Panc1 (cell line): ENCODE results near the gene PDXK. TPM values are rescaled to one million over a fixed set of nuclear protein-coding genes. Genes with fewer than 3 reads are reported as not detected.

ENCODE experiments used
- ATAC-seq: fragments of 200-7000 bp; cut with Tn5 transposase; 2 replicates; pipeline ENCODE4 v1.9.1; 2020; ENCODE audit warnings: mild to moderate bottlenecking, moderate library complexity
- BruUV-seq: library from RNA; stranded (reverse); fragments of 400-500 nt; replicated peaks from 2 replicates; lab custom pipeline; 2021; lab: Mats Ljungman, UMichigan
- CTCF ChIA-PET: fragments of 300-600 bp; sonication (Branson Sonifier 250); formaldehyde crosslinking; loops from one replicate; lab custom pipeline; 2022; ENCODE audit warnings: antibody characterized with exemption; lab: Charles Lee
- POLR2A ChIA-PET: fragments of 300-600 bp; sonication (Branson Sonifier 250); formaldehyde crosslinking; loops from one replicate; lab custom pipeline; 2022; ENCODE audit warnings: antibody characterized with exemption; lab: Charles Lee
- DNase-seq: peaks from one replicate; pipeline ENCODE4 v3.0.0-alpha.2; 2010; ENCODE audit warnings: low read depth, low spot score
- H3K27ac ChIP-seq: 2 replicates; pipeline ENCODE4 v1.5.1; 2011; ENCODE audit warnings: mild to moderate bottlenecking, low read length, inconsistent platforms
- H3K27me3 ChIP-seq: fragments of 200-500 bp; sonication (Bioruptor generic); 2 replicates; pipeline ENCODE4 v1.6.0; 2014; ENCODE audit warnings: low read length, inconsistent platforms; ENCODE audit not compliant: control insufficient read depth, insufficient read depth
- H3K36me3 ChIP-seq: fragments of 200-500 bp; sonication (Bioruptor generic); 2 replicates; pipeline ENCODE4 v1.5.1; 2014; ENCODE audit warnings: inconsistent platforms, mild to moderate bottlenecking, low read length, moderate library complexity; ENCODE audit not compliant: control insufficient read depth, insufficient read depth
- H3K4me1 ChIP-seq: 2 replicates; pipeline ENCODE4 v1.5.1; 2011; ENCODE audit warnings: inconsistent platforms, mild to moderate bottlenecking, low read length, moderate library complexity; ENCODE audit not compliant: control insufficient read depth, insufficient read depth
- H3K4me3 ChIP-seq, 2 experiments: 2 replicates each; pipeline ENCODE4 v1.5.1; 2011 to 2012; ENCODE audit warnings: low read depth in 2 of 2, low read length in 2 of 2, mild to moderate bottlenecking in 2 of 2, inconsistent platforms in 1 of 2, moderate library complexity in 1 of 2
- H3K9me3 ChIP-seq: fragments of 200-500 bp; sonication (Bioruptor generic); 2 replicates; pipeline ENCODE4 v1.5.1; 2014; ENCODE audit warnings: low read depth, mild to moderate bottlenecking, inconsistent platforms, low read length, moderate library complexity; ENCODE audit not compliant: control insufficient read depth, insufficient read depth
- POLR2AphosphoS5 ChIP-seq: IDR thresholded peaks from 2 replicates; pipeline ENCODE4 v1.6.1; 2012; ENCODE audit warnings: mild to moderate bottlenecking, low read depth, low read length, moderate library complexity
- SIN3A ChIP-seq: IDR thresholded peaks from 2 replicates; pipeline ENCODE4 v1.6.1; 2012; ENCODE audit warnings: low read depth, mild to moderate bottlenecking, low read length, moderate library complexity, borderline replicate concordance; ENCODE audit not compliant: insufficient read depth
- TCF7L2 ChIP-seq: IDR thresholded peaks from 2 replicates; pipeline ENCODE4 v1.6.1; 2011; ENCODE audit warnings: mild to moderate bottlenecking, low read depth, low read length, inconsistent platforms
- in situ Hi-C: cut with HindIII; loops from 2 replicates; pipeline ENCODE4 v1.10.0; 2016; ENCODE audit warnings: low sequenced_read_pairs, low pct_unique_long_range_greater_than_20kb
- intact Hi-C: fragments of 100-400 bp; cut with micrococcal nuclease; formaldehyde crosslinking; loops from one replicate; pipeline ENCODE4 v1.10.0; 2022; ENCODE audit not compliant: unreplicated experiment
- total RNA-seq: library from RNA; stranded (reverse); gene quantifications from one replicate; pipeline ENCODE4 v1.2.1, GENCODE V29; 2021; ENCODE audit not compliant: unreplicated experiment
- TF ChIP-seq, protein P1 (sequence below), 2 experiments: IDR thresholded peaks; 2 replicates each; pipeline ENCODE4 v1.6.1; 2011 to 2012; ENCODE audit warnings: low read depth in 2 of 2, control low read depth in 1 of 2, low read length in 1 of 2, mild to moderate bottlenecking in 1 of 2, moderate library complexity in 1 of 2; ENCODE audit not compliant: insufficient read depth in 1 of 2
- TF ChIP-seq, protein P2 (sequence below): fragments of 450-650 bp; IDR thresholded peaks from 2 replicates; pipeline ENCODE4 v1.5.1; 2017; ENCODE audit warnings: mild to moderate bottlenecking

PDXK gene
- total RNA-seq, 1 experiment from 2014 or later: 184 TPM

DNA sequence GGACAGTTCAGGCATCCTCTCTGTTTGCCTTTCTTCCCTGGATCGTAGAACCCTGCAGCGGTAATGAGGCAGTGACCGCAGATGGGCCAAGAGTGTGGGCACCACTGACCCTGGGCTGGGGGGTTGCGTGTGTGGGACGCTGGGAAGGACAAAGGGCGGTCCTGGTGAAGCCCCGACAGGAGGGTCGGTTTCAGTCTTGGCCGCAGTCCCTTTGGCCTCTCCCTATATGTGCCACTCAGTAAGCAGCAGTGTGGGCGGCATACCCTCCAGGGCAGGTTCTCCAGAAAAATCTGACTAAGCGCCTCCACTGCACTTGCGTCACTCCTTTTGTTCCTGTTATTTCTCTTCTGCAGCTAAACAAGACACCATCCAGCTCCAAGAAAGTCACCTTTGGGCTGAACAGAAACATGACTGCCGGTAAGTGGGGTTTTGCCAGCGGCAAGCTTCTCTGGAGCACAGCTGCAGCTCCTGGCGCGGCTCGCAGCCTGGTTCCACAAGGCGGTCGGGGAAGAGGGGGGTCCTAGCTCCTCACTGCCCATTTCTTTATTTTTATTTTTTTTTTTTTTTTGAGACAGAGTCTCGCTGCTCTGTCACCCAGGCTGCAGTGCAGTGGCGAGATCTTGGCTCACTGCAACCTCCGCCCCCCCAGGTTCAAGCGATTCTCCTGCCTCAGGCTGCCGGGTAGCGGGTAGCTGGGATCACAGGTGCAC lies 27.7 kb upstream of the PDXK start:
- no TSS peak for BruUV-seq
- Histone ChIP-seq H3K4me1 (no peaks in the 10 kb centered on the region), H3K27ac (no peak overlapping the region), H3K36me3 (no peaks in the 10 kb centered on the region; the same call in none of the 2 replicates), H3K9me3 (no peaks in the 10 kb centered on the region), H3K27me3 (no peaks in the 10 kb centered on the region), H3K4me3 (no peak overlapping the region)
- CTCF ChIA-PET: no interaction called here
- TF ChIP-seq TCF7L2 (no peak), POLR2AphosphoS5 (no peak), SIN3A (no peak)
- TF ChIP-seq, protein P1, sequence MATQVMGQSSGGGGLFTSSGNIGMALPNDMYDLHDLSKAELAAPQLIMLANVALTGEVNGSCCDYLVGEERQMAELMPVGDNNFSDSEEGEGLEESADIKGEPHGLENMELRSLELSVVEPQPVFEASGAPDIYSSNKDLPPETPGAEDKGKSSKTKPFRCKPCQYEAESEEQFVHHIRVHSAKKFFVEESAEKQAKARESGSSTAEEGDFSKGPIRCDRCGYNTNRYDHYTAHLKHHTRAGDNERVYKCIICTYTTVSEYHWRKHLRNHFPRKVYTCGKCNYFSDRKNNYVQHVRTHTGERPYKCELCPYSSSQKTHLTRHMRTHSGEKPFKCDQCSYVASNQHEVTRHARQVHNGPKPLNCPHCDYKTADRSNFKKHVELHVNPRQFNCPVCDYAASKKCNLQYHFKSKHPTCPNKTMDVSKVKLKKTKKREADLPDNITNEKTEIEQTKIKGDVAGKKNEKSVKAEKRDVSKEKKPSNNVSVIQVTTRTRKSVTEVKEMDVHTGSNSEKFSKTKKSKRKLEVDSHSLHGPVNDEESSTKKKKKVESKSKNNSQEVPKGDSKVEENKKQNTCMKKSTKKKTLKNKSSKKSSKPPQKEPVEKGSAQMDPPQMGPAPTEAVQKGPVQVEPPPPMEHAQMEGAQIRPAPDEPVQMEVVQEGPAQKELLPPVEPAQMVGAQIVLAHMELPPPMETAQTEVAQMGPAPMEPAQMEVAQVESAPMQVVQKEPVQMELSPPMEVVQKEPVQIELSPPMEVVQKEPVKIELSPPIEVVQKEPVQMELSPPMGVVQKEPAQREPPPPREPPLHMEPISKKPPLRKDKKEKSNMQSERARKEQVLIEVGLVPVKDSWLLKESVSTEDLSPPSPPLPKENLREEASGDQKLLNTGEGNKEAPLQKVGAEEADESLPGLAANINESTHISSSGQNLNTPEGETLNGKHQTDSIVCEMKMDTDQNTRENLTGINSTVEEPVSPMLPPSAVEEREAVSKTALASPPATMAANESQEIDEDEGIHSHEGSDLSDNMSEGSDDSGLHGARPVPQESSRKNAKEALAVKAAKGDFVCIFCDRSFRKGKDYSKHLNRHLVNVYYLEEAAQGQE (IDR thresholded peaks at IDR 0.05; ENCODE audit: insufficient read depth in 1 of 2, low read depth in 2 of 2, low read length in 1 of 2): no peak
- TF ChIP-seq, protein P2, sequence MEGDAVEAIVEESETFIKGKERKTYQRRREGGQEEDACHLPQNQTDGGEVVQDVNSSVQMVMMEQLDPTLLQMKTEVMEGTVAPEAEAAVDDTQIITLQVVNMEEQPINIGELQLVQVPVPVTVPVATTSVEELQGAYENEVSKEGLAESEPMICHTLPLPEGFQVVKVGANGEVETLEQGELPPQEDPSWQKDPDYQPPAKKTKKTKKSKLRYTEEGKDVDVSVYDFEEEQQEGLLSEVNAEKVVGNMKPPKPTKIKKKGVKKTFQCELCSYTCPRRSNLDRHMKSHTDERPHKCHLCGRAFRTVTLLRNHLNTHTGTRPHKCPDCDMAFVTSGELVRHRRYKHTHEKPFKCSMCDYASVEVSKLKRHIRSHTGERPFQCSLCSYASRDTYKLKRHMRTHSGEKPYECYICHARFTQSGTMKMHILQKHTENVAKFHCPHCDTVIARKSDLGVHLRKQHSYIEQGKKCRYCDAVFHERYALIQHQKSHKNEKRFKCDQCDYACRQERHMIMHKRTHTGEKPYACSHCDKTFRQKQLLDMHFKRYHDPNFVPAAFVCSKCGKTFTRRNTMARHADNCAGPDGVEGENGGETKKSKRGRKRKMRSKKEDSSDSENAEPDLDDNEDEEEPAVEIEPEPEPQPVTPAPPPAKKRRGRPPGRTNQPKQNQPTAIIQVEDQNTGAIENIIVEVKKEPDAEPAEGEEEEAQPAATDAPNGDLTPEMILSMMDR: no peak
- in situ Hi-C loops (no loop called here), intact Hi-C loops (no loop called here)
- DNase-seq: no peak
- ATAC-seq: no peak
- POLR2A ChIA-PET: interaction anchor here (0.6 kb wide), 1 partner anchor 360 kb away, joined by 3 read pairs; no protein-coding TSS in a partner anchor

DNA sequence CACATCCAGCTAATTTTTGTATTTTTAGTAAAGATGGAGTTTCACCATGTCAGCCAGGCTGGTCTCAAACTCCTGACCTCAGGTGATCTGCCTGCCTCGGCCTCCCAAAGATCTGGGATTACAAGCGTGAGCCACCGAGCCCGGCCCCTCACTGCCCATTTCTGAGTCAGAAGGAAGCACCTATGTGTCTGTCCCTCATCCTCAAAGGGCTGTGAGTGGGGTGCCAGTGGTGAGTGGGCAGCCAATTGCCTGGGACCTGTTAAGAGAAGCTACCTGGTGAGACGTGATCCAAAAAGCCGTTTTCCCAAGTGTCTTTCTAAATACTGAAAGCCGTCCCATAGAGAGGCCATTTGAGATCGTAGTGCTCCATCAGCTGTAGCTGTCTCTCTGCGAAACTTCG lies 27.1 kb upstream of the PDXK start:
- Histone ChIP-seq H3K4me3 (no peak overlapping the region), H3K4me1 (no peaks in the 10 kb centered on the region), H3K27ac (no peak overlapping the region), H3K27me3 (no peaks in the 10 kb centered on the region), H3K36me3 (no peaks in the 10 kb centered on the region; the same call in none of the 2 replicates), H3K9me3 (no peaks in the 10 kb centered on the region)
- CTCF ChIA-PET: no interaction called here
- no peak for ATAC-seq
- no TSS peak for BruUV-seq
- intact Hi-C loops: no loop called here
- TF ChIP-seq, protein P1 (IDR thresholded peaks at IDR 0.05; ENCODE audit: insufficient read depth in 1 of 2, low read depth in 2 of 2, low read length in 1 of 2): no peak
- TF ChIP-seq TCF7L2 (no peak), SIN3A (no peak), POLR2AphosphoS5 (no peak)
- TF ChIP-seq, protein P2: no peak
- POLR2A ChIA-PET: interaction anchor here (0.6 kb wide), 1 partner anchor 360 kb away, joined by 3 read pairs; no protein-coding TSS in a partner anchor
- no peak for DNase-seq
- in situ Hi-C loops: no loop called here
